ENCODE data around the gene SOCS2.
"Not testable (repeated sequence)": the region's sequence is repeated elsewhere in the genome, so short reads cannot be mapped to it uniquely, and the experiment has no call there.

SOCS2 gene

DNA sequence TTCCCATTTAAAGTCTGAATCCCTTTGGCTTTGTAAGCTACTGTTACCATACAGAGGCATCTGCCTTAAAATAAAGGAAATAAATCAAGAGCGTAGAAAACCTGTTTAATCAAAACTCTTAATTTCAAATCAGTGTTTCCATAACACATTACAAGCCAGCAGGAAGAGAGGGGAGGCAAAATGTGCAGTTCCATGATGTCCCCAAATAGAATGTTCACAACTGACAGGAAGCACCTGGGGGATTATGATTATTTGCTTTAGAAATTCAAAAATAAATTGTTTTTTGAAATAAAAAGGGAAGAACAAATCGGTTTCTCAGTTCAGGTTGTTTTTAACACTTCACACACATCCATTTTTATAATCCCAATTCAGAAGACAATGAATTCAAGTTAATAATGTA, 21.4 kb downstream of the SOCS2 start:
- DNase-seq (ENCODE audit: low spot score) = no peak

GRCh38 chr12:93594766-93595311, 22.4 kb downstream of the SOCS2 start:
- DNase-seq (ENCODE audit: low spot score) = no peak

DNA sequence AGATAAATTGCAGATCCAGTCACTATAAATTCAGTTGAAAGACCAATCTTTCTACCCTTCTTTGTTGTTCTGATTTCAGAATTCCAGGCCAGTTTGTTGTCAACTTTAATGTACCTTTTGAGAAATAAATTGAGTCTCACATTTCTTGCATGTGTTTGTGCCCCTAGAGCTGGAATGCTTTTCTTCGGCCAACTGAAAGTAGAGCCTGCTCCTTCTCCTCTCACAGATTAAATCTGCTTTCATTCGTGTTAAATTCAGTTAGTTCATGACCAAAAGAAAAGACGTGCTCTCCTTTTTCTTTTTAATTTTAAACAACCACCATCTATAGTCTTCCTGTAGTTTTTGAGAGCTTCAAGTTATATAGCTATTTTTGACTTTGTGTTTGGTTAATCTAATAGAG, 22.9 kb downstream of the SOCS2 start:
- no peak for DNase-seq (ENCODE audit: low spot score)

- DNase-seq (ENCODE audit: low spot score) = no peak
Measured at GRCh38 chr12:93597608-93598007, 25.1 kb downstream of the SOCS2 start.

DNA sequence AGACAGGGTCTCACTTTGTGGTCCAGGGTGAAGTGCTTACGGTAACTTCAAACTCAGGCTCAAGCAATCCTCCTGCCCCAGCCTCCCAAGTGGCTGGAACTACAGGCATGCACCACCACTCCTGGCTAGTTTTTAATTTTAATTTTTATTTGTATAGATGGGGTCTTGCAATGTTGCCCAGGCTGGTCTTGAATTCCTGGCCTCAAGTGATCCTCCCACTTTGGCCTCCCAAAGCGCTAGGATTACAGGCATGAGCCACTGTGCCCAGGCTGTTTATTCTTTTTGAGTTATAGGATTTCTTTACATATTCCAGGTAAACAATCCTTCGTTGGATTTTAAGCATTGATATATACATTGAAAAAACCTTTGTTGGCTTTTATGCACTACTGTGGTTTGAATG, 26.7 kb downstream of the SOCS2 start:
- no peak for DNase-seq (ENCODE audit: low spot score)

DNA sequence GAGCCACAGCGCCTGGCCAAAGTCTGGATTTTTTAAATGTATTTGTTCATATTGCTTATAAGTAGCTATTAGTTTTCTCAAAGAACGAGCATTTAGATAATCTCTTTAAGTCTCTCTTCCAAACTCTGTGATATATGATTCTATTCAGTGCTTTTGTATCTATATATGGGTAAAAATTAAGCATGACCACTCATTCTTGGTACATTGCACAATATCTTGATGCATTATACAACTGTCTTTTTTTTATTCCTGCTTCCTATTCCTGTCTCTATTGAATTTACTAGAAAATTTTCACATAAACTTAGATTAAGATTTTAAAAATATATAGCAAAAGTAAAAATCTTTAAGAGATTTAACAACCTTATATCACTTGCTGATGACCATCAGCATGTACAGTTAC, 29.1 kb downstream of the SOCS2 start:
- DNase-seq (ENCODE audit: low spot score) = no peak

DNA sequence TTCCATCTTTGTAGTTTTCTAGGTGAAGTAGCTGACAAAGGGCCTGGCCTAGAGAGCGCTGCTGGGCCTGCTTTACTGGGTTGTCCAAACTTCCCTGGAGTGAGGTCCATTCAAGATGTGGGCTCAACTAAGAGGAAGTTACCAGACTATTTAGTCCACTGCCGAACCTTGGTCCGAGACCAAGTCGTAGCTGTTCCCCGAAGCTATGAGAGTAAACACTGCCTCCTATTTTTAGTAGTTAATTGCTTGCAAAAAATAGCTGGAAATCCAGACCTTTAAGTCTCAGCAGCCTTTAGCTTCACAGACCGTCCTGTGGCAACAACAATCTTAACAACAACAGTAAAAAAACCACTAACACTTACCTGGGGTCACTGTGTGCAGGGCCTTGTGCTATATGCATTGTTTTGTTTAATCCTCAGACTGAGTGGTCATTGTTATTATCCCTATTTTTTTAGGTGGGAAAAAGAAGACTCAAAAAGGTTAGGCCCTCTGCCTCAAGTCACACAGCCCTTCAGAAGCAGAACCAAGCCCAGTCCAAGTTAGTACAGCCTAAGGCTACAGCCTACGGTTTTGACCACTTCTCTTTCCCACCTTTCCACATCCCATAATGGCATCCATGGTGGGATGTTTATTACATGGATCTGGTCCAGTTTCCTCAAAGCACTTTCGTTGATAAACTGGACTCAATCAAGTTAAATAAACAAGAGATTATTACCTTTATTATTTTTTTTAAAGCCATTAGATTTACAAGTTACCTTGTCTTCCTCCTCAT, 30.6 kb downstream of the SOCS2 start:
- no peak for DNase-seq (ENCODE audit: low spot score)

GRCh38 chr12:93603762-93604161, 31.3 kb downstream of the SOCS2 start:
- no peak for DNase-seq (ENCODE audit: low spot score)

DNA sequence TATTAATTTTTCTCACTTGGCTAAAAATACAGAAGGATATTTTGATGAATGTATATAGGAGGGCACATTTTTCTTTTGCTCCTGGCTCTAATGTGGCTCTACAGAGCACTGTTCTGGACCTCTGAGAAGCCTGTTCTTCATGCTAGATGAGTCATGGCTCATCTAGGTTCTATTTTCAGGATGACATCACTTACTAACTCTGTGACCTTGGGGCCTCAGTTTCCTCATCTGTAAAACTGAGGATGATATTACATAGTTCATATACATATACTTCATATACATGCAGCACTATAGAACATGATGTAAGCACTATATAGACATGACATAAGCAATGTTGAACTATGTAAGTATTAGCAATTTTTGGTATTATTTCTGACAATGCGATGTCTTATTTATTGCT, 35.8 kb downstream of the SOCS2 start:
- DNase-seq (ENCODE audit: low spot score) = no peak

GRCh38 chr12:93609281-93610192, 37.1 kb downstream of the SOCS2 start:
- no peak for DNase-seq (ENCODE audit: low spot score)

DNA sequence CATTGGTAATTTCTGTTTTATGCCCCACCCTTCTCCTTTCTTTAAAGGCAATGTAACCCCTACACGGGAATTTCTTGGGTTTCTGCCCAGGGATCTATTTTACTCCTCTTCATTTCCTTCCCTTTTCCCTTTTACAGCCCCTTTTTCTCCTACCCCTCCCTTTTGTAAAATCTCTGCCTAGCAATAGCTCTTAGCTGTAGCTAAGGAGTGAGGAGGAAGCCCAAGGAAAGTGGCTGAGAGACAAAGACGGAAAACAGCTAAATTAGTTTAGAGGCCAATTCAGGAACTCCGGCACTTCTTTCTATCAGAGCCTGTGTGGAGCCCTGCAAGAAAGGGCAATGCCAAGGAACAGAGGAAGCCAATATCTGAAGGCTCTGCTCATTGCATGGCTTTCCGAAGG, 40.3 kb downstream of the SOCS2 start:
- no peak for DNase-seq (ENCODE audit: low spot score)

GRCh38 chr12:93614917-93615596, 42.6 kb downstream of the SOCS2 start:
- no peak for DNase-seq (ENCODE audit: low spot score)

- DNase-seq (ENCODE audit: low spot score) = no peak
Measured at GRCh38 chr12:93616584-93617101, 44.2 kb downstream of the SOCS2 start.

GRCh38 chr12:93618891-93619410, 46.5 kb downstream of the SOCS2 start:
- DNase-seq (ENCODE audit: low spot score) = no peak

GRCh38 chr12:93621986-93622385, 49.5 kb downstream of the SOCS2 start:
- no peak for DNase-seq (ENCODE audit: low spot score)

- DNase-seq (ENCODE audit: low spot score) = no peak
Measured at GRCh38 chr12:93622485-93622884, 50.0 kb downstream of the SOCS2 start.

DNA sequence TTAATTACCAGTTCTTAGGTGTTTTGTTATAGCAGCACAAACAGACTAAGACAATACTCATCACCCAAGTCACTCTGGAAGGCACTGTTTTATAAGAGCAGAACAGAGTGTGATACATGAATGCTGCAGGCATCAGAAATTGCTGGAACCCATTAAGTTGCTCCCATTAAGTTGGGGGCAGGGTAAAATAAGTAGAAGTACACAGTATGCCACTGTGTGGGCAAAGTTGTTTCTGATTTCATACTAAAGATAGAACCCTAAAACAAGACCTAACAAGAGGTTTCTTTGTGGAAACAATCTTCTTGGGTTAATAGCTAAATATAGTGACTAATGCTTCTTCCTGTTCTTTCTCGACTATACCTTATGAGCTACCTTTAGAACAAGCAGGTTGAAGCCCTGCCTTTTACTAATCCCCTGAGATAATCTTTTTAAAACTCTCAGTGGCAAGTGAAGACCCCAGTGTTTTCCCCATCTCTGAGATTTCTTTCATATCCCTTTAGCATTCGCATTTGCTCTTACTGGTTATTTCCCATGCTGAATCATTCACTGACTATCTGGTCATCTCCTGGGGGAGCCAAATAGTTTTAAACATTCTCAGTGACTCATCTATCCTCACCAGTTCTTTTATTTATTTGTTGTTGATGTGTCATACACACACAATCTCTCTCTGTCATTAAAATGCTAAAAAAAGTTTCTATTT, 52.3 kb downstream of the SOCS2 start:
- DNase-seq (ENCODE audit: low spot score) = no peak

DNA sequence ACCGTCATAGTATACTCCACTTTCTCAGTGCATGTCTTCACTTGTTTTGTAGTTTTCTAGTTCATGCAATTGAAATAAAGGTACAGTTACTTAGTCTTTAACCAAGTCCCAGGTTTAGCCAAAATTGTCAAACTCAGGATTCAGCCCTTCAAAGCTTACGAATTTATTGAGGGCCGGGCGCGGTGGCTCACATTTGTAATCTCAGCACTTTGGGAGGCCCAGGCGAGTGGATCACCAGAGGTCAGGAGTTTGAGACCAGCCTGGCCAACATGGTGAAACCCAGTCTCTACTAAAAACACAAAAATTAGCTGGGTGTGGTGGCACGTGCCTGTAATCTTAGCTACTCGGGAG, 52.8 kb downstream of the SOCS2 start:
- DNase-seq (ENCODE audit: low spot score) = not testable (repeated sequence)

GRCh38 chr12:93626160-93626559, 53.7 kb downstream of the SOCS2 start:
- DNase-seq (ENCODE audit: low spot score) = no peak
